HG02981 (cell line): Measurements from ENCODE around the gene C3orf33.

Source experiments
- ATAC-seq: cut with Tn5 transposase; IDR thresholded peaks from one replicate; pipeline ENCODE4 v1.9.1; 2021; ENCODE audit warnings: mild to moderate bottlenecking, moderate library complexity; ENCODE audit not compliant: unreplicated experiment

The C3orf33 gene

GRCh38 chr3:155790272-155790925 is 15.7 kb downstream of the C3orf33 start:
- no peak for ATAC-seq

- ATAC-seq, result no peak
Observed at GRCh38 chr3:155785662-155786295, 20.3 kb downstream of the C3orf33 start.

- ATAC-seq, result no peak
Observed at GRCh38 chr3:155782390-155782953, 23.6 kb downstream of the C3orf33 start.

- no peak for ATAC-seq
Observed at GRCh38 chr3:155780291-155780690, 25.8 kb downstream of the C3orf33 start.

GRCh38 chr3:155778462-155778861 is 27.6 kb downstream of the C3orf33 start:
- no peak for ATAC-seq

GRCh38 chr3:155772801-155773200 is 33.3 kb downstream of the C3orf33 start:
- ATAC-seq, result no peak

GRCh38 chr3:155771126-155771525 is 35.0 kb downstream of the C3orf33 start:
- ATAC-seq, result no peak

GRCh38 chr3:155766206-155766605 is 39.9 kb downstream of the C3orf33 start:
- no peak for ATAC-seq

GRCh38 chr3:155763870-155764463 is 42.1 kb downstream of the C3orf33 start:
- ATAC-seq, result no peak

GRCh38 chr3:155760653-155761052 is 45.4 kb downstream of the C3orf33 start:
- no peak for ATAC-seq

- ATAC-seq, result no peak
Observed at GRCh38 chr3:155757577-155757976, 48.5 kb downstream of the C3orf33 start.

GRCh38 chr3:155753038-155753639 is 52.9 kb downstream of the C3orf33 start:
- ATAC-seq, result peak; percentile 67

- no peak for ATAC-seq
Observed at GRCh38 chr3:155748611-155749365, 57.3 kb downstream of the C3orf33 start.

GRCh38 chr3:155747946-155748290 is 58.2 kb downstream of the C3orf33 start:
- no peak for ATAC-seq

- no peak for ATAC-seq
Observed at GRCh38 chr3:155747286-155747945, 58.7 kb downstream of the C3orf33 start.

GRCh38 chr3:155746703-155747102 is 59.4 kb downstream of the C3orf33 start:
- ATAC-seq, result no peak

GRCh38 chr3:155745795-155746550 is 60.1 kb downstream of the C3orf33 start:
- no peak for ATAC-seq

- peak; percentile 57 for ATAC-seq
Observed at GRCh38 chr3:155744626-155745324, 61.3 kb downstream of the C3orf33 start, which contains the start of gene PLCH1. Gene PLCH1, minus strand, starts transcription at chr3:155745071. Its CDS starts 40,847 bp downstream, at chr3:155704224.
